Lower lobe of right lung (tissue), 2 donors: ENCODE measurements around the gene PLAC8L1. TPM values are rescaled to one million over a fixed set of nuclear protein-coding genes. Genes with fewer than 3 reads are reported as not detected.
A peak's percentile ranks its signal among the peaks of the same experiment; 100 is the strongest.

Source experiments
- ATAC-seq, 2 donors: fragments of 200-7000 bp; cut with Tn5 transposase; one replicate each; pipeline ENCODE4 v1.9.1; 2020 to 2022; ENCODE audit warnings: mild to moderate bottlenecking in 2 of 2, moderate library complexity in 2 of 2
- DNase-seq: peaks from one replicate; pipeline ENCODE4 v3.0.0-alpha.2; 2020
- H3K27ac ChIP-seq: fragments of 200-600 bp; one replicate; pipeline ENCODE4 v1.8.0; 2022
- H3K27me3 ChIP-seq: fragments of 200-600 bp; one replicate; pipeline ENCODE4 v1.8.0; 2022; ENCODE audit warnings: low read depth
- H3K36me3 ChIP-seq: fragments of 200-600 bp; one replicate; pipeline ENCODE4 v1.8.0; 2022; ENCODE audit warnings: mild to moderate bottlenecking
- H3K4me1 ChIP-seq: fragments of 200-600 bp; one replicate; pipeline ENCODE4 v1.8.0; 2022
- H3K4me3 ChIP-seq: fragments of 200-600 bp; one replicate; pipeline ENCODE4 v1.8.0; 2022; ENCODE audit warnings: mild to moderate bottlenecking
- H3K9me3 ChIP-seq: fragments of 200-600 bp; one replicate; pipeline ENCODE4 v1.8.0; 2022
- CTCF ChIP-seq: fragments of 200-600 bp; IDR thresholded peaks from one replicate; pipeline ENCODE4 v1.8.0; 2022; ENCODE audit warnings: antibody characterized with exemption, mild to moderate bottlenecking
- intact Hi-C: fragments of 100-400 bp; cut with DNase I; formaldehyde crosslinking; loops from one replicate; pipeline ENCODE4 v1.11.0; 2022
- total RNA-seq: library from RNA; stranded (reverse); fragmentation: NEBNext Ultra II Directional; extraction: Animal tissue kit (Norgen Biotek cat#: 25700); gene quantifications from one replicate; pipeline ENCODE4 v1.2.1, GENCODE V29; 2021
- donor health status: DM: no; HTN: yes; CAD: no; lungs with severe emphysema.

The PLAC8L1 gene
- total RNA-seq, 1 donor from 2014 or later = not detected

- Histone ChIP-seq H3K27ac (no peak overlapping the region), H3K27me3 (no peaks in the 10 kb centered on the region), H3K9me3 (no peaks in the 10 kb centered on the region), H3K36me3 (no peaks in the 10 kb centered on the region), H3K4me1 (no peaks in the 10 kb centered on the region), H3K4me3 (no peak overlapping the region)
- DNase-seq = no peak
- intact Hi-C loops = no loop called here
- no peak for ATAC-seq
- TF ChIP-seq CTCF = no peak
These were observed 52.6 kb downstream of the PLAC8L1 start for GRCh38 chr5:146052780-146053179.

GRCh38 chr5:146051678-146052077, 53.7 kb downstream of the PLAC8L1 start:
- H3K27ac ChIP-seq = no peak overlapping the region
- ATAC-seq (no peak), DNase-seq (no peak)
- no peak overlapping the region for H3K4me3 ChIP-seq
- intact Hi-C loops = no loop called here
- no peaks in the 10 kb centered on the region for H3K36me3 ChIP-seq
- no peaks in the 10 kb centered on the region for H3K4me1 ChIP-seq
- H3K9me3 ChIP-seq = no peaks in the 10 kb centered on the region
- TF ChIP-seq CTCF = no peak
- H3K27me3 ChIP-seq = no peaks in the 10 kb centered on the region

- ATAC-seq = no peak
- Histone ChIP-seq H3K36me3 (no peaks in the 10 kb centered on the region), H3K4me3 (no peak overlapping the region), H3K4me1 (no peaks in the 10 kb centered on the region), H3K27ac (no peak overlapping the region), H3K27me3 (no peaks in the 10 kb centered on the region), H3K9me3 (no peaks in the 10 kb centered on the region)
- DNase-seq = no peak
- TF ChIP-seq CTCF = no peak
- intact Hi-C loops = no loop called here
These were observed 55.3 kb downstream of the PLAC8L1 start for GRCh38 chr5:146050086-146050485.

- no peak for DNase-seq
- ATAC-seq = peak in 1 of 2 donors; percentile 6
- Histone ChIP-seq H3K4me1 (no peaks in the 10 kb centered on the region), H3K27me3 (no peaks in the 10 kb centered on the region), H3K4me3 (no peak overlapping the region), H3K27ac (no peak overlapping the region), H3K36me3 (no peaks in the 10 kb centered on the region), H3K9me3 (no peaks in the 10 kb centered on the region)
- no peak for TF ChIP-seq CTCF
- intact Hi-C loops = no loop called here
These were observed 55.7 kb downstream of the PLAC8L1 start for GRCh38 chr5:146049704-146050026.

- DNase-seq = no peak
- Histone ChIP-seq H3K9me3 (no peaks in the 10 kb centered on the region), H3K4me1 (no peaks in the 10 kb centered on the region), H3K4me3 (no peak overlapping the region), H3K36me3 (no peaks in the 10 kb centered on the region), H3K27me3 (no peaks in the 10 kb centered on the region), H3K27ac (no peak overlapping the region)
- peak; percentile 77 to 82 for ATAC-seq
- intact Hi-C loops = no loop called here
- peak; percentile 62 for TF ChIP-seq CTCF
These were observed 56.2 kb downstream of the PLAC8L1 start for GRCh38 chr5:146048994-146049703.
